GM12878 (cell line): Measurements from ENCODE around the gene MGMT. TPM values are rescaled to one million over a fixed set of nuclear protein-coding genes. Genes with fewer than 3 reads are reported as not detected.

Source experiments
- ATAC-seq: fragments of 200-7000 bp; cut with Tn5 transposase; 3 replicates; pipeline ENCODE4 v1.9.1; 2020; ENCODE audit warnings: mild to moderate bottlenecking, moderate library complexity
- BruUV-seq: library from RNA; stranded (reverse); fragments of 400-500 nt; replicated peaks from 2 replicates; lab custom pipeline; 2021; lab: Mats Ljungman, UMichigan
- CTCF ChIA-PET: fragments of 300-600 bp; sonication (Branson Sonifier 250); formaldehyde crosslinking; extraction: SDS; loops from one replicate; lab custom pipeline; 2021; ENCODE audit warnings: inconsistent platforms; lab: Yijun Ruan, JAX
- POLR2A ChIA-PET: fragments of 350-600 bp; formaldehyde crosslinking; extraction: SDS; loops from one replicate; lab custom pipeline; 2021; ENCODE audit warnings: inconsistent platforms; lab: Charles Lee
- RAD21 ChIA-PET: fragments of 300-600 bp; sonication (Branson Sonifier 250); formaldehyde crosslinking; loops from one replicate; lab custom pipeline; 2023; ENCODE audit warnings: antibody characterized with exemption; ENCODE audit not compliant: unreplicated experiment; lab: Charles Lee
- SMC1A ChIA-PET: fragments of 300-600 bp; sonication (Branson Sonifier 250); formaldehyde crosslinking; loops from one replicate; lab custom pipeline; 2023; ENCODE audit not compliant: unreplicated experiment, uncharacterized antibody; lab: Charles Lee
- DNase-seq: peaks from one replicate; pipeline ENCODE4 v3.0.0-alpha.2; 2011; ENCODE audit warnings: low read depth, low spot score
- FAIRE-seq: peaks from 3 replicates; lab custom pipeline; 2011; peaks lifted over from hg19 to GRCh38; lab: Jason Lieb, UNC
- H2AFZ ChIP-seq: 2 replicates; pipeline ENCODE4 v1.6.0; 2011; ENCODE audit warnings: low read depth, low read length, control low read depth; ENCODE audit not compliant: control insufficient read depth
- H3K27ac ChIP-seq: 2 replicates; pipeline ENCODE4 v1.5.1; 2011; ENCODE audit warnings: control low read depth; ENCODE audit not compliant: control insufficient read depth, insufficient read depth
- H3K27me3 ChIP-seq, 2 experiments: replicated peaks in 1 of 2; 2 replicates each; pipeline versions ENCODE4 v1.6.0 to v1.6.1; 2011; ENCODE audit warnings: low read length in 1 of 2; ENCODE audit not compliant: control insufficient read depth in 2 of 2, insufficient read depth in 2 of 2
- H3K36me3 ChIP-seq, 2 experiments: 2 replicates each; pipeline ENCODE4 v1.5.1; 2011; ENCODE audit warnings: low read length in 1 of 2; ENCODE audit not compliant: control insufficient read depth in 2 of 2, insufficient read depth in 2 of 2
- H3K4me1 ChIP-seq: 2 replicates; pipeline ENCODE4 v1.6.1; 2011; ENCODE audit warnings: mild to moderate bottlenecking, low read length, moderate library complexity, mixed read lengths; ENCODE audit not compliant: control insufficient read depth, insufficient read depth
- H3K4me2 ChIP-seq: 2 replicates; pipeline ENCODE4 v1.6.0; 2011; ENCODE audit warnings: control low read depth; ENCODE audit not compliant: control insufficient read depth, insufficient read depth
- H3K4me3 ChIP-seq: fragments of 200-600 bp; sonication (generic); 2 replicates; pipeline ENCODE4 v1.5.1; 2016
- H3K79me2 ChIP-seq: 2 replicates; pipeline ENCODE4 v1.6.0; 2011; ENCODE audit warnings: low read length; ENCODE audit not compliant: control insufficient read depth, insufficient read depth
- H3K9ac ChIP-seq: 2 replicates; pipeline ENCODE4 v1.8.0; 2011; ENCODE audit warnings: low read length, control low read depth, mixed read lengths; ENCODE audit not compliant: control insufficient read depth, insufficient read depth
- H3K9me3 ChIP-seq: replicated peaks from 3 replicates; pipeline ENCODE4 v1.5.1; 2011; ENCODE audit warnings: mild to moderate bottlenecking, low read length; ENCODE audit not compliant: control insufficient read depth, insufficient read depth
- H4K20me1 ChIP-seq: 2 replicates; pipeline ENCODE4 v1.6.0; 2011; ENCODE audit not compliant: control insufficient read depth, insufficient read depth
- CHD4 ChIP-seq: fragments of 200-600 bp; sonication (generic); IDR thresholded peaks from 2 replicates; pipeline ENCODE4 v1.6.1; 2016; ENCODE audit warnings: mild to moderate bottlenecking
- E2F4 ChIP-seq: IDR thresholded peaks from 2 replicates; pipeline ENCODE4 v1.6.1; 2012; ENCODE audit warnings: low read depth, low read length, improper control_type of control experiment
- MAX ChIP-seq: IDR thresholded peaks from 2 replicates; pipeline ENCODE4 v1.6.1; 2012; ENCODE audit warnings: low read depth, low read length, improper control_type of control experiment
- NFIC ChIP-seq: IDR thresholded peaks from 2 replicates; pipeline ENCODE4 v1.6.1; 2012; ENCODE audit warnings: low read depth, mild to moderate bottlenecking, inconsistent platforms, low read length, moderate library complexity
- STAT3 ChIP-seq: IDR thresholded peaks from 2 replicates; pipeline ENCODE4 v1.6.1; 2011; ENCODE audit warnings: low read depth, low read length, improper control_type of control experiment
- SUZ12 ChIP-seq: fragments of 200-600 bp; sonication (generic); IDR thresholded peaks from one replicate; pipeline ENCODE4 v1.6.1; 2018; ENCODE audit warnings: antibody characterized with exemption, mild to moderate bottlenecking; ENCODE audit not compliant: unreplicated experiment
- ZNF622 ChIP-seq: fragments of 450-650 bp; IDR thresholded peaks from 2 replicates; pipeline ENCODE4 v1.6.1; 2017; ENCODE audit warnings: mild to moderate bottlenecking, inconsistent platforms
- WGBS: methylation state at CpG from one replicate; pipeline ENCODE4 v1.1.6; 2016; ENCODE audit warnings: low lambda C conversion rate; ENCODE audit not compliant: insufficient replicate concordance, insufficient coverage; ENCODE audit errors: missing lambda C conversion rate; 5-methylcytosine and 5-hydroxymethylcytosine counted together
- in situ Hi-C: fragments of 300-500 bp; cut with MboI; formaldehyde crosslinking; loops from 9 replicates; pipeline ENCODE4 v1.14.3; 2018; ENCODE audit warnings: mixed read lengths
- intact Hi-C: fragments of 100-400 bp; cut with micrococcal nuclease; formaldehyde crosslinking; loops from one replicate; pipeline ENCODE4 v1.14.2; 2022; ENCODE audit not compliant: unreplicated experiment
- polyA plus RNA-seq, 11 experiments: library from polyadenylated mRNA; depleted of rRNA in 4 of 11; unstranded in 6 of 11; stranded (reverse) in 5 of 11; fragments of >200 nt; fragmentation: Nextera tagmentation in 4 of 11; fragmentation: Illumina TruSeq in 1 of 11; extraction: Ambion mirVana in 4 of 11; extraction: Trizol in 1 of 11; gene quantifications; 1 replicate in 1 of 11; 2 replicates in 10 of 11; pipeline versions ENCODE4 v1.2.1 to v1.2.3, GENCODE V29; 2011 to 2016; ENCODE audit warnings: inconsistent platforms in 2 of 11, missing spikeins in 2 of 11, low read depth in 1 of 11
- total RNA-seq, 4 experiments: library from RNA; depleted of rRNA in 3 of 4; stranded (reverse); fragments of >200 nt in 3 of 4; fragmentation: Illumina TruSeq in 1 of 4; extraction: Trizol in 1 of 4; gene quantifications; 2 replicates each; pipeline versions ENCODE4 v1.2.1 to v1.2.3, GENCODE V29; 2013 to 2021

Gene MGMT
- total and polyA plus RNA-seq, 10 of the 15 experiments (the other 5 are each of a cell fraction or from before 2014, with no cell fraction given), result 0.16 to 24.2 (median 13.3) TPM

GRCh38 chr10:129513312-129513711 lies 46.3 kb downstream of the MGMT start (continued):
- TF ChIP-seq ZNF622 (no peak), NFIC (no peak), E2F4 (no peak), SUZ12 (no peak)
- TF ChIP-seq, all 136 proteins: peak for 0

- WGBS, result 72% methylated on average over 22 of the region's 22 CpGs
- ATAC-seq, result no peak
- H3K79me2 ChIP-seq, result no peaks in the 10 kb centered on the region
- ChIA-PET POLR2A (no interaction called here), CTCF (no interaction called here), RAD21 (no interaction called here), SMC1A (no interaction called here)
- no peak overlapping the region for H3K4me2 ChIP-seq
- H3K4me3 ChIP-seq, result no peak overlapping the region
- no peak overlapping the region for H3K9ac ChIP-seq
- BruUV-seq, result no TSS peak
- no peaks in the 10 kb centered on the region for H3K36me3 ChIP-seq
- no peak for DNase-seq
- no peaks in the 10 kb centered on the region for H3K27me3 ChIP-seq
- H2AFZ ChIP-seq, result no peak overlapping the region
- no peak overlapping the region for H3K27ac ChIP-seq
- H3K9me3 ChIP-seq, result no peaks in the 10 kb centered on the region; the same call in 2 of the 3 replicates
- intact Hi-C loops (no loop called here), in situ Hi-C loops (no loop called here)
- TF ChIP-seq CHD4 (no peak), STAT3 (no peak), MAX (no peak)
- no peaks in the 10 kb centered on the region for H4K20me1 ChIP-seq
- FAIRE-seq, result no peak
- H3K4me1 ChIP-seq, result no peaks in the 10 kb centered on the region
Observed at GRCh38 chr10:129514568-129515451, 47.8 kb downstream of the MGMT start.
